ENCODE data around the gene SPATC1L.

SPATC1L gene

GRCh38 chr21:46207920-46208591 is 23.8 kb upstream of the SPATC1L start:
- no peak for TF ChIP-seq CTCF (IDR thresholded peaks at IDR 0.05; ENCODE audit: low read depth, low read length)
- H3K4me3 ChIP-seq (ENCODE audit: low read depth, low read length), result no peak overlapping the region

- no peak for TF ChIP-seq CTCF (IDR thresholded peaks at IDR 0.05; ENCODE audit: low read depth, low read length)
Observed at GRCh38 chr21:46207006-46207919, 23.0 kb upstream of the SPATC1L start.

GRCh38 chr21:46206163-46207005 is 22.1 kb upstream of the SPATC1L start:
- TF ChIP-seq CTCF (IDR thresholded peaks at IDR 0.05; ENCODE audit: low read depth, low read length), result no peak

More at GRCh38 chr21:46207006-46207919, 23.0 kb upstream of the SPATC1L start:
- H3K4me3 ChIP-seq (ENCODE audit: low read depth, low read length), result no peak overlapping the region

GRCh38 chr21:46205766-46206162 is 21.5 kb upstream of the SPATC1L start:
- H3K4me3 ChIP-seq (ENCODE audit: low read depth, low read length), result no peak overlapping the region
- no peak for TF ChIP-seq CTCF (IDR thresholded peaks at IDR 0.05; ENCODE audit: low read depth, low read length)

More at GRCh38 chr21:46206163-46207005, 22.1 kb upstream of the SPATC1L start:
- H3K4me3 ChIP-seq (ENCODE audit: low read depth, low read length), result no peak overlapping the region

- TF ChIP-seq CTCF (IDR thresholded peaks at IDR 0.05; ENCODE audit: low read depth, low read length), result no peak
- no peak overlapping the region for H3K4me3 ChIP-seq (ENCODE audit: low read depth, low read length)
Observed at GRCh38 chr21:46205166-46205565, 20.9 kb upstream of the SPATC1L start.

GRCh38 chr21:46203203-46203600 is 18.9 kb upstream of the SPATC1L start:
- no peak for TF ChIP-seq CTCF (IDR thresholded peaks at IDR 0.05; ENCODE audit: low read depth, low read length)
- no peak overlapping the region for H3K4me3 ChIP-seq (ENCODE audit: low read depth, low read length)
